HG02642 (cell line): ENCODE data around the gene SLC26A9.
A peak's percentile ranks its signal among the peaks of the same experiment; 100 is the strongest.

Source experiments
- ATAC-seq: cut with Tn5 transposase; IDR thresholded peaks from one replicate; pipeline ENCODE4 v1.9.1; 2021; ENCODE audit warnings: mild to moderate bottlenecking; ENCODE audit not compliant: unreplicated experiment, poor library complexity

Gene SLC26A9

DNA sequence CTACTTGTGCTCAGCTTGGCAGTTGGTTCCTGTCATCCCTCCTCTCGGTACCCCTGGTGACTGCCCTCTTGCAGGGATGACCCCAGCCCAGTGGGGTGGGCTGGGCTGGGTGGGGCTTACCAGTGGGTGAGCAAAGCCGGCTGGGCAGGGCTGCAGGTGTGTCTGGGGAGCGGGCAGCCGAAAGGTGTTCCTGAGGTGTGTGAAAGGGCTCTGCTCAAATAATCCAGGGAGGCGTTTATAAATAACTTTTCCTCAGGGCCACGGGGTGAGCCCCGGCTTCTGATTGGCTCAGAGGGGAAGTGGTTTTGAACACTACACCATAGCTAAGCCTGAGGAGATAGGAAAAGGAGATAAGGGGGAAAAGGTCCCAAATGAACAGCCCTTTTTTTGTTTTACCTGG is at the start of gene SLC26A9:
Gene SLC26A9, minus strand, starts transcription at position 212 of the 400 bp plus-strand sequence. CDS start 7,636 bp downstream, outside the sequence.
- no peak for ATAC-seq

DNA sequence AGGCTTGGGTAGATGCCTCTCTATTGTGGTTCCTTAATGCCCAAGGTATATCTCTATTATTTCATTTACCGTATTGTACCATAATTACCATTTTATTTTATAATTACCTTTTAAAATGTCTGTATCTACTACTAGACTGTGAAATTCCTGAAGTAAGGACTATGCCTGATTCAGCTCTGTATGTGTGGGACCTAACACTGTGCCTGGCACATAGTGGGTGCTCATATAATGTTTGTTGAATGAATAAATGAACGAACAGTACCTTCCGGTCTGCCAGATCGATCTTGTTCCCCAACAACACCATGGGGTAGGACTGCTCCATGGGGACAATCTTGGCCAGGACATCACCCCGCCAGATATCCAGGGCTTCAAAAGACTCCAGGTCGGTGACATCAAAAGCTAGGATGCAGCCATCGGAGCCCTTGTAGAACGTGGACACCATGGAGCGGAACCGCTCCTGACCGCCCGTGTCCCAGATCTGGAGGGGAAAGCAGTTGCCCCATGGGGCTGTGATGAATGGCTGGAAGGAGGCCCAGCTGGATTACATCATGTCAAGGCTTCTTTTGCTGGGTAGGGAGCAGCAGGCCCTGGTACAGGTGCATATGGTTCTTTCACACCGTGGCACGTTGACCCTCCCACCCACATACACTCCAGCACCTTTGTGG is 49.1 kb upstream of the SLC26A9 start:
- no peak for ATAC-seq

- no peak for ATAC-seq
These were observed 48.0 kb upstream of the SLC26A9 start for GRCh38 chr1:205991237-205991636.

GRCh38 chr1:205990226-205990625 is 47.0 kb upstream of the SLC26A9 start:
- no peak for ATAC-seq

DNA sequence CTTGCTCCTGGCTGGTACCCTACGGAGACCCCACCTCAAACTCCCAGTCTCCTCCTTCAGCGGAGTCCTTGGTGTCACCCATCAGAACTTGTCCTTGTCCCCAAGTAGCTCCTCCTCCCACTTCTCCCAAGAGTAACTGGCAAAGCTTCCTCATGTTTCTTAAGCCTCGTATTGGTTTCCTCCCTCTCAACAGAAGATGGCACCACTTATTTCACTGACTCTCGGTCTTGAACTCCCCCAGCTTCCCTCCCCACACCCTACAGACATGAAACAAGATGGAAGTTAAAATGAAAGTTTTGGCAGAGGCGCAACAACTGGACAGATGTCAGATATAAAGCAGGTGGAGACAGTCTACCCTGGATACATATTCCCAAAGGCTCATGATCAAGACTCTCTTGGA is 46.5 kb upstream of the SLC26A9 start:
- ATAC-seq: no peak

- no peak for ATAC-seq
These were observed 45.3 kb upstream of the SLC26A9 start for GRCh38 chr1:205988585-205988995.

DNA sequence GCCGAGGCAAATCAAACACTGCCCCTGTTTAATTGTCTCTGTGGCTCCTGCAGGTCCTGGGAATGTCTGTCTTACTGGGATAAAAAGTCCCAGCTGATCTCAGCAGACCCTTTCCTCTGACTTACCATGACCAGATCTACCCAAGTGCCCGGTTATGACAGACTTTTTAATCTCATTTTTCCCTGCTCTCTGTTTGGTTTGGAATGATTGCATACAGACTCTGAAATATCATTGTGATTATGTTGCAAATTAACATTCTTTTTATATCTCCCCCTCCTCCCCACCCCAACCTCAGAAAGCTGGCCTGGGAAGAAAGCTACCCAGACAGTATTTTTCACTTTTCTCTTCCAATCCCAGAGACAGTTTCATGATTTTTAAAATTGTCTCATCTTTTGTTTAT is 43.6 kb upstream of the SLC26A9 start:
- no peak for ATAC-seq

- no peak for ATAC-seq
These were observed 43.0 kb upstream of the SLC26A9 start for GRCh38 chr1:205986292-205986691.

- no peak for ATAC-seq
These were observed 42.2 kb upstream of the SLC26A9 start for GRCh38 chr1:205985330-205986005.

DNA sequence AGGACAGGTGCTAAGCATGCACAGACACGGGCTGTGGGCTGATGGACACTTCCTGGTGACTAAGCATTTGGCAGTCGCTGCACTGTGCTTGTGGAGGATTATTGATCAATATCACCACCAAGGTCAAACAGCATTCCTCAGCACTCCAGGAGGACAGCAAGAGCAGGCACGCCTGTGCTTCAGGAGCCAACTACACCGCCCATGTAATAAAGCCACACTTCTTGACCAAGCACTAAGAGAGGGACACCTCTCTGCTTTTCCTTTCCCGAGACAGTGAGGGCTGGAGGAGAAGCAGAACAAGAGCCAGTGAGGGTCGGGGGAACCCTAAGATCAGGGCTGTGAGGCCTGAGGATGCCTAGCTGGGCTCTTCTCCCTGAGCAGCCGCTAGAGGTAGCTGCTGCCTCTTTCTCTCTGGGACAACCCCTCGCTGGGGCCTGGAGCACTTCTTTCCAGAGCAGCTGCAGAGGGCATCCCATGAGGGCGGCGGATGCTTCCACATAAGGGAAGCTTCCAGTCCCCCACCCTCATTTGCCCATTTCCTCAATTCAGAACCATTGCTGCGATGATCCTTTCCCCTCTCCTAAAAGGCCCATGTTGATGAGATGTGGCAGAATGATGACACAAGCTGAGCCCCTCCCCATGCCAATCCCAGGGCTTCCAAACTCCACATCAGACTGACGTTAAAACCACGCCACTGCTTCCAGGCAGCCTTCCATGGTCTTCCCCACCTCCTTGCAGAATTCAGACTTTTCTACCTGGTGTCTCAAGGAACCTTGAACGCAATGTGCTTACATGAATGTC is 40.9 kb upstream of the SLC26A9 start:
- peak; percentile 72 for ATAC-seq

DNA sequence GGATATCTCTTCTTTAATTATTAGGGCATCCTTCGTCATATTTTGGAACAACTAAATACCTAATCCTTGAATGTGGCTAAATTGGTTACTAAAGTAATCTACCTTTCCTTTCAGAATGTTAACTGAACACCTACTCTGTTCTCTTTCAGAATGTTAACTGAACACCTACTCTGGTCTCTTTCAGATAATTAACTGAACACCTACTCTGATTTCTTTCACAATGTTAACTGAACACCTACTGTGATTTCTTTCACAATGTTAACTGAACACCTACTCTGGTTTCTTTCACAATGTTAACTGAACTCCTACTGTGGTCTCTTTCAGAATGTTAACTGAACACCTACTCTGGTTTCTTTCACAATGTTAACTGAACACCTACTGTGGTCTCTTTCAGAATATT is 38.0 kb upstream of the SLC26A9 start:
- no peak for ATAC-seq

DNA sequence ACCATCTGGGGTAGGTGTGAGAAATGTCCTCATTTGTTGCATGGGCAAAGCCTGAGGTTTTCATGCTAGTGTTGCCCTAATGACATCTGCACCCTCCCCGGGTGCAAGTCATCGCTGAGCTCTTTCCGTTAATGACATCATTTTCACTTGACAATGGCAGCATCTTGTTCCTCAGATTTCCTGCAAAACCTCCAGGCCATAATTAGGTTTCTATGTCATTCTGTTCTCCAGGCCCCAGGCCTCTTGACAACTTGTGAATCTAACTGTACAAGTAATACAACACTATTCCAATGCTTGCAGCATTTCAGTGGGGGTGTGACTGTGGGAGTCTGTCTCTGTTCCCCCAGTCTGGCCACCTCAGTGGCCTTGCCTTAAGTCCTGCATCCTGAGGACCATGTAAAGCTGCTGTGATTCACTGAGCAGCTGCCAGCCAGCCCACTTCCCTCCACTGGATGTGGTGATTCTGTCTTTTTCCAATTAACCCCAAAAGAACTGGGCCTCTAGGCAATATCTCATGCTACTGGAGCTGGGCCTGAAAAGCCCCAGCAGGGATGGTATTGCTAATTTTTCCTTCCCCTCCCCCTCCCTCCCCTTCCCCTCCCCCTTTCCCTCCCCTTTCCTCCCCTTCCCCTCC is 37.1 kb upstream of the SLC26A9 start:
- no peak for ATAC-seq

GRCh38 chr1:205979301-205979700 is 36.0 kb upstream of the SLC26A9 start:
- ATAC-seq: no peak

DNA sequence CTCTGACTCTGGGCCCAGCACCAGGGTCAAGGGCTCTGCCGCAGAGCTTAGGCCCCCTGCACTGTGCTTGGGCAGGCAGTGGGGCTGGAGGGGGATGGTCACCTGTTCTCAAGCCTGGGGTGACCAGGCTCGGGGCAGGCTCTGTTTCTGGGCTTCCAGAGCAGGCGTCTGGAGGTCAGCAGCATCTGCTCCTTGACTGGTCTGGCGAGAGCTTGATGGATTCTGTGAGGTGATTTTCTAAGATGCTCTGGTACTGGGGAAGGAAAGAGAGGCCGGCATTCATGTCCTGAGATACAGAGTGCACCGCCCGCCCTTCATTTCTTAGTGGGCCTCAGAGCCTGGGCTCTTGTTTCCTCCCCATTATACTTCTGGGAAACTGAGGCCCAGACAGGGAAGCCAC is 35.4 kb upstream of the SLC26A9 start:
- ATAC-seq: no peak

- ATAC-seq: no peak
These were observed 34.3 kb upstream of the SLC26A9 start for GRCh38 chr1:205977402-205978014.

DNA sequence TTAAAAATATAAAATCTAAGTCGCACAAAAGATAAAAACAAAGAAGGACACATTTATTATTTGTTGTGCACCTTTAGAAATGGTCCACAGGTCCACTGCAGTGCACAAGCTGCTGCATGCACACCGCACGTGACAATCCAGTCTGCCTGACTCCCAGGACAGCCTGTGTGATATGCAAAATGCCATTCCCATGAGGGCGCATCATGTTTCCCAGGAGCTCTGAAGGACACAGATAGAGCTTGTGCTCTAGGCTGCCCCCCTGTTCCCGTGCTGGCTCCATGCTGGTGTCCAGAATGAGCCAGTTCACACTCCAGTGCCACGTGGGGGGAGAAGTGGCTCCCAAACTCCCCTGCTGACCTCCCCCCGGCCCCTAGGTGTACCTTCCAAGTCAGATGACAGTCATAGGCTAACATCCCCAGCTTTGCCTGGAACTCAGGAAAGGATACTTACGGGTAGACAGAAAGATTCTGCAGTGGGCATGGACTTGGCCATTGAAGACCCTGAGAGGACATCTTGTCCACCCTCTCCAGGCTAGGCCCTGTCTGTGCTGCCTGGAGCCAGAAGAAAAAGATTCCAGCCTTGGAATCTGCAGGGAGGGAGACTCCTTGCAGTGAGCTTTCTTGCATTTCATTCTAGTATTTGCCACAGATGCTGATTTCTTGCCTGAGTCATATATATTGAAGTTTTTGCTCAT is 33.6 kb upstream of the SLC26A9 start:
- ATAC-seq: no peak

DNA sequence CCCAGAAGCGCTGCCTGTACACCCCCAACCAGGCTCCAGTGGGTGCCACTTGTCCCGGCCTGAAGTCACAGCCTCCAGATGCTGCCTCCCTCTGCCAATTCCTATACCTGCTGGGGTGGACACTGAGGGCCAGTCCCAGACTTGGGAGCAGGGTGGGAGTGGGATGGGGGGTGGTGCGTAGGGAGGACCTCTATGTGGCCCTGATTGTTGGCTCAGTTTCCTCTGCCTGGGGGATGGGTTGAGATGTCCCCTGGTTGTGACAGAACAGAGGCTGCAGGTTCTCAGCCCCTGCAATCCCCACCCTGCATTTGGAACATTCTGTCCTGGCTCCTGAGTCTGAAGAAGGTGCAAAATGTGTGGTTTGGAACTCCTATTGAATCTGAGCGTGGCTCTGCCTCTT is 32.8 kb upstream of the SLC26A9 start:
- no peak for ATAC-seq

DNA sequence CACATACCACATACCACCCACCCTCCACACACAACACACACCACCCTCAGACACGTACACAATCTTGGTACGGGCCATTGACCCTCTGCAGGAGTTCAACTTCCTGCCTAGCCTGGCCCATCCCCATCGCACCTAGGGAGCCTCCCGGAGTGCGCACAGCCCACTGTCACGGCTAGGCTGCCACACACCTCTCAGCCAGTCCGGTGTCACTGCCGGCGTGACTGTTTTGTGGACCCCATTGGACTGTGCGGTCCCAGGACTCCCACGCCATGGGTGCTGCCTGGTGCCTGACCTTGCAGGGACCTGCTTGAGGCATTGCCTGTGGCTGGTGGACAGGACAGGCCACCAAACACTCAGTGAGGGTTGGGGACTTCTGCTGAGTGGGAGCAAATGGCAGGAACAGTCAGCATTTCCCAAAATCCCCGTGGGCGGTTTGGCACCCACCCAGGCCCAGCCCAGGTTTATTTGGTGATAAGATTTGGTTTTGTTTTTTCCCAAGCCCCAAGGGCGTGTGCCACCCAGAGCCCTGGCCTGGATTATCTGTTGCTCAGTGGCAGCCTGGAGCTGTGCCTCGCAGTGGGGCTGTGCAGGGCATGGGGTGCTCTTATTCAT is 32.2 kb upstream of the SLC26A9 start:
- ATAC-seq: no peak

DNA sequence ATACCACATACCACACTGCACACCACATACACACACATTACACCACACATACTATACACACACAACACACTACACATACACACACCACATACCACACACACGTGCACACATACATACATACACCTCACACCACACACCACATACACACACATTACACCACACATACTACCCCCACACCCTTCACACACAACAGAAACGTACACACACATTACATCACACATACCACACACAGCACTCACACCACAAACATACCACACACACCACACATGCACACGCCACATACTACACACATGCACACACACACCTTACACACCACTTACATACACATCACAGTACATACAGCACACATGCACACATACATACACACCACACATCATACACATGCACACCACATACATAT is 31.5 kb upstream of the SLC26A9 start:
- ATAC-seq: no peak
